ENCODE measurements around the gene FLNB.
"Not testable (repeated sequence)": the region's sequence is repeated elsewhere in the genome, so short reads cannot be mapped to it uniquely, and the experiment has no call there.

The FLNB gene

DNA sequence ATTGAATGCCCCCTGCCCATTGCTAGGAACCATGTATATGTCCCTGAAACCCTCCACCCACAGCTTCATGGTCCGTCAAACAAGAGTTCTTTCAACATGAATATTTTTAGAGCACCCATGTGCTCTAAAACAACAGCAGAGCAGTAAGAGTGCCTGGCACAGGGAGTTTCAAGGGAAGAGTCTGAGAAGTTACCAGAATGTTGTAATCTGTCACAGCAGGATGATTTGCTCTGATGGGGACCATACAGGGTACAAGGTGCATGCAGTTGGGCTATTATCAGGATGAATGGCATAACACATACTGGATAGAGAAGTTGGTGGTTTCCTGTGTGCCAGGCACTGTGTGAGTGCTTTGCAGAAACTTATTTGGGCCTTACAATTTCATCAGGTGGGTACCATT is 27.8 kb upstream of the FLNB start:
- no peak for DNase-seq (ENCODE audit: low read depth)

DNA sequence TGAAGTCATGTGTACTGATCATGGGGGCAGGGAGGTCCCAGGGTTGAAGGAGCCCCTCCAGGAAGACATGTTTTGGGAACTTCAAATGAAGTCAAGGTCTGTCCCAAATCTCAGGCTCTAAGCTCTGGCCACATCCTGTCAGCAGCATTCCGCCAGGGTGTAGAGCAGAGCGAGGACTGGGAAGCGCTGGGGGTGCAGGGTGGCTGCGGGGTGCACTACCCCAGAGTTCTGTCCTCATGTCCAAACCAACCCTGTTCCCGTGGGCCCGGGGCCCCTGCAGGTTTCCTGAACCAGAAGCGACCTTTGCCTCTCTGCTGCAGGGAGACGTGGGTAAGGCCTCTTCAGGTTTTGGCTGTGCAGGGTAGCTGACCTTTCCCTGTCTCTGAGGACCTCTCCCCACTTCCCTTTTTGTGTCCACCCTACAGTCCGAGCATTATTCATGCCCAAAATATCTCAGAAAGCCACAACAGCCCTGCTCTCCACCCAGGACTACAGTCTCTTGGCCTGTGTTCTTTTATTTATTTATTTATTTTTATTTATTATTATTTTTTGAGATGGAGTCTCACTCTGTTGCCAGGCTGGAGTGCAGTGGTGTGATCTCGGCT is 26.6 kb upstream of the FLNB start:
- no peak for DNase-seq (ENCODE audit: low read depth)

DNA sequence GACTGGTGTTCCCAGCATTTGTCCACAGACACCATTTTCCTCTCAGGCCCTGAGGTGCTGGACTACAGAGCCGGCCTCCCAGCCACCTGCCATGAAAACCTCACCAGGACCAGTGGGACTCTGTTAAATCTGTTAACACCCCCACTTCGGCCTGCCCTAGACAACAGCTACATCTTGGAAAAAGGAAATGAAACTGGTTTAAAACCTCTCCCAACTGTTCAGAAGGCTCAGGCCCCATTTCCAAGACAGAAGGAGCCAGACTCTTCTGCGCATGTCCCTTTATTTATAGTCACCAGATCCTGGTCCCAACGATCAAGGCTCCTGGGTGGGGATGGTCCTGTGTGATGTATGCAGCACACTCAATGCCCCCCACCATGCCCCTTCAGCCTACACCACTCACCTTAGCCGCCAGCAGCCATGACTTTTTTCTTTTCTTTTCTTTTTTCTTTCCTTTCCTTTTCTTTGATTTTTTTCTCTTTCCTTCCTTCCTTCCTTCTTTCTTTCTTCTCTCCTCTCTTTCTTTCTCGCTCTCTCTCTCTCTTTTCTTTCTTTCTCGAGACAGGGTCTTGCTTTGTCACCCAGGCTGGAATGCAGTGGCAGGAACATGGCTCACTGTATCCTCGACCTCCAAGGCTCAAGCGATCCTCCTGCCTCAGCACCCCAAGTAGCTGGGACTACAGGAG is 25.5 kb upstream of the FLNB start:
- no peak for DNase-seq (ENCODE audit: low read depth)

DNA sequence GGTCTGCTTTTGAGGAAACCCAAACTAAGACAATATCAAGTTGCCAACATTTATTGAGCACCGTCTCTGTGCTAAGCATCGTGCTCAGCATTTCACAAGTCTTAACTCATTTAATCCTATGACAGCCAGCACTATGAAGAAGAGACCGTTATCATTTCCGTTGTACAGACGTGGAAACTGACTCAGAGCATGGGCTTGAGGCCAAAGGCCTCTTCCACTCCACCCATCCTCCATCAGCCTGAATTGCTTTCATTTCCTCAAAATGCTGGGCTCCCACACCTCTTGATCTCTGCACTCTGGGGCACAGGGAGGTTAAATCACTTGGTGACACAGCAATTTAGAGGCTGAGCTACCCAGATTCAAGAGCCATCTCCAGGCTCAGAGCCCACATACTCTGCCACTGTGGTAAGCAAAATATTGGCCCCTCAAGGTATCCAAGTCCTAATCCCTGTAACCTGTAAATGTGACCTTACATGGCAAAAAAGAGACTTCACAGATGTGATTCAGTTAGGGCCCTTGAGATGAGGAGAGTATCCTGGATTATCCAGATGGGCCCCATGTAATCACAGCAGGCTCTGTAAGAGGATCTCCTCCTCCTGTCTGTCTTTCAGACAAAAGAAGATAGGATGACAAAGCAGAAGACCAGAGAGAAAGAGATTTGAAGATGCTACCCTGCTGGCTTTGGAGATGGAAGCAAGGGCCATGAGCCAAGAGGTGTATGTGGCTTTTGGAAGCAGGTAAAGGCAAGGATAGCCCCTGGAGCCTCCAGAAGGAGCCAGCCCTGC is 24.3 kb upstream of the FLNB start:
- DNase-seq (ENCODE audit: low read depth): no peak

DNA sequence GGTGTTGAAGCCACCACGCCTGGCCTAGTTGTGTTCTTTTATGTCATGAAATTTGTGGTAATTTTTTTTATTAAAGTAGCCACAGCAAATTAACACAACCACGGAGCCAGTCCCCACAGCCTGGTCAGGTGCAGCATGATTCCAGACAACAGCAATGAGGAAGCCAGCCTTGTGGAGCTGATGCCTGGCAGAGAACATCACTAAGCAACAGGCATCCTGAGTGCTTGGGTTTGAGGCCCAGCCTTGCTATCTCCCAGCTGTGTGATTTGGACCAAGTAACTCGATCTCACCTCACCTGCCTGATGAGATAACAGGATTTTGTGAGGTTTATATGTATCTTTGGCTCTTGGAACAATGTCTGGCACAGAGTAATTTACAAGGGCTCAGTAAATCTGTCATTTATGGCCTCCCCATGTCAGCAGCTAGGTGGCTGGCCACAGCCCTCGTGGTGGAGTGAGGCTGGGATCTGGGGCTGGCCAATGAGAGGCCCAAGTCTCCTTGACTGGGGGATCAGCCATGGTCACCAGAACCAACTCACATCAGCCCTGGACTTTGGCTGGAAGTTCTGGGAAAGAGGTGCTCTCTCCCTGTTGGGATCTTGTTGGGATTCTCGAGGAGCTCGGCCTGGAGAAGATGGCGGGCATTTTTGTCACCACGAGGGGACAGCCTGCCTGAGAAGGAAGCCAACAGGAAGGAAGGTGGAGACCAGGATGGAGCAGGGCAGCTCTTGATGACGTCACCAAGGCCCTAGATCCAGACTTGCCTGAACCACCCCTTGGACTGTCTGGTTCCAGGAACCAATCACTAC is 22.8 kb upstream of the FLNB start:
- no peak for DNase-seq (ENCODE audit: low read depth)

DNA sequence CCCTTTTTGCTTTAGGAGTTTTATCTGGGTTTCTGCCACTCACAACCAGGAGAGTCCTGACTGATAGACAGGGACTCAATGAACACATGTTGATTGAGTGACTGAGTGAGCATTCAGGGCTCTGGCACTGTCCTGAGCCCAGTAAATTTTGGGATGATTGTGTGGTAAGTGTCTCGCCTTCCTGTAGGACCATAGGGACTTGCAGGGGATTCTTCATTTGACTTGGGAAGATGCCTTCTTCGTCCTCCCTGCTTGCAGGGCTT is 22.3 kb upstream of the FLNB start:
- no peak for DNase-seq (ENCODE audit: low read depth)

DNA sequence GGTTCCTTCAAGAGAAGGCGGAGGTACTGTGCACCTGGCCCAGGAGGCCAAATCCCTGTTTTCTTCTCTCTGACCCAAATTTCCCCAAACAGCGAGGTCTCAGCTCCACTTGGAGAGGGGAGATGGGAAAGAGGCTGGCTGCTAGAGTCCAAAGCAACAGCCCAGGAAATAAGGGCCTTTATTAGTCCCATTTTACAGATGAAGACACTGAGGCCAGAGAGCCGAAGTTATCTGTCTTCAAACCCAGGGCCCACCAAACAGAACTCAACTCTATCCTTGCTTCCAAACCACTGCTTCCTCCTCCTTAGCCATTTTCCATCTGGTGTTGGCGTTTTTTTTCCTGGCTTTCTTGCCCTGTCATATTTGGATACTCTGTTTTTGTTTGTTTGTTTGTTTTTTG is 22.0 kb upstream of the FLNB start:
- no peak for DNase-seq (ENCODE audit: low read depth)

DNA sequence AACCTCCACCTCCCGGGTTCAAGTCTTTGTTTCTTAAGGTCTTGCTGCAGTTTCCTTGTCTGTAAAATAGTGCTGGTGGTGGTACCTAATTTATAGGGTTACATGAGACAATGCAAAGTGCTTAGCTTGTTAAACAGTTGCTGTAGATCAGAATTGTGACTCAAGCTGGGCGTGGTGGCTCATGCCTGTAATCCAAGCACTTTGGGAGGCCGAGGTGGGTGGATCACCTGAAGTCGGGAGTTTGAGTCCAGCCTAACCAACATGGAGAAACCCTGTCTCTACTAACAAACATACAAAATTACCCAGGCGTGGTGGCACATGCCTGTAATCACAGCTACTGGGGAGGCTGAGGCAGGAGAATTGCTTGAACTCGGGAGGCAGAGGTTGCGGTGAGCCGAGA is 19.0 kb upstream of the FLNB start:
- not testable (repeated sequence) for DNase-seq (ENCODE audit: low read depth)

DNA sequence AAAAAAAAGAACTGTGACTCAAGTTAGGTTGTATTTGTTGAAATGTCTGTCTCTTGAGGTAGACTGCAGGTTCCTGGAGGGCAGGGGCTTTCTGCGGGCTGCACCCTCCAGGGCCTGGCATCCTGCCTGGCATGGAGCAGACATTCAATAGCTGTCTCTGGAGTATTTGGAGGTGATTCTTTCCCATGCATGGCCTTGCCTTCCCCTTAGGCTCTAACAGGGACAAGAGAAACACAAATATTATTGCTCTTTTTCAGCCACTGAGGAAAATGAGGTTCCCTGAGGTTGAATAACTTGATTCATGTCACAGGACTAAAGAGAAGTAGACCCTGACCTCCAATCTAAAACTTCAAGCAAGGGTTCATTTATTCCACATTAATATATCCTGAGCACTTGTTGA is 18.6 kb upstream of the FLNB start:
- DNase-seq (ENCODE audit: low read depth): no peak

DNA sequence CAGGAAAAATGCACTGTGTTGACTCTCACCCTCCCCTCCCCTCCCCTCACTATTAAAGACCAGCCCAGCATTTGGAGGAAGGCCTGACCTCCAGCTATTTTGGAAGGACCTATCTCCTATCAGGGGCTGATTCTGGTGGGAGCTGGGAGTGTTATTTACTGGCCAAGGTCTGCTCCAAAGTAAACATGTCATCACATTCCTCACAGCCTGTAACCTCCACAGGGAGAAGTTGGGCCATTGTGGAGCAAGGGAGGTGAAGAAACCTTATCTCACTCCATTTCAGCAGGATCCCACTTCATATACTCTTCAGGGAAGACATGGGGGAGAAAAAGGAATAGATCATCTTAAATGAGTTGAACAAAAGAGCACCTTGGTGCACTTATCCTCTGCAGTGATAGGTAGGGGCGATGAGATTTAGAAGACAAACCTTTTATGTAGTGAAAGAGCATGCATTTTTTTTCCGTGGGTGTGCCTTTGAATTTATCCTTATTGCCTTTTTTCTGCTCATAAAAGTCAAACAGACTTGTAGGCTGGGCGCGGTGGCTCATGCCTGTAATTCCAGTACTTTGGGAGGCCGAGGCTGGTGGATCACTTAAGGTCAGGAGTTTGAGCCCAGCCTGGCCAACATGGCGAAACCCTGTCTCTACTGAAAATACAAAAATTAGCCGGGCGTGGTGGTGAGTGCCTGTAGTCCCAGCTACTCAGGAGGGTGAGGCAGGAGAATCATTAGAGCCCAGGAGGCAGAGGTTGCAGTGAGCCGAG is 15.6 kb upstream of the FLNB start:
- no peak for DNase-seq (ENCODE audit: low read depth)

DNA sequence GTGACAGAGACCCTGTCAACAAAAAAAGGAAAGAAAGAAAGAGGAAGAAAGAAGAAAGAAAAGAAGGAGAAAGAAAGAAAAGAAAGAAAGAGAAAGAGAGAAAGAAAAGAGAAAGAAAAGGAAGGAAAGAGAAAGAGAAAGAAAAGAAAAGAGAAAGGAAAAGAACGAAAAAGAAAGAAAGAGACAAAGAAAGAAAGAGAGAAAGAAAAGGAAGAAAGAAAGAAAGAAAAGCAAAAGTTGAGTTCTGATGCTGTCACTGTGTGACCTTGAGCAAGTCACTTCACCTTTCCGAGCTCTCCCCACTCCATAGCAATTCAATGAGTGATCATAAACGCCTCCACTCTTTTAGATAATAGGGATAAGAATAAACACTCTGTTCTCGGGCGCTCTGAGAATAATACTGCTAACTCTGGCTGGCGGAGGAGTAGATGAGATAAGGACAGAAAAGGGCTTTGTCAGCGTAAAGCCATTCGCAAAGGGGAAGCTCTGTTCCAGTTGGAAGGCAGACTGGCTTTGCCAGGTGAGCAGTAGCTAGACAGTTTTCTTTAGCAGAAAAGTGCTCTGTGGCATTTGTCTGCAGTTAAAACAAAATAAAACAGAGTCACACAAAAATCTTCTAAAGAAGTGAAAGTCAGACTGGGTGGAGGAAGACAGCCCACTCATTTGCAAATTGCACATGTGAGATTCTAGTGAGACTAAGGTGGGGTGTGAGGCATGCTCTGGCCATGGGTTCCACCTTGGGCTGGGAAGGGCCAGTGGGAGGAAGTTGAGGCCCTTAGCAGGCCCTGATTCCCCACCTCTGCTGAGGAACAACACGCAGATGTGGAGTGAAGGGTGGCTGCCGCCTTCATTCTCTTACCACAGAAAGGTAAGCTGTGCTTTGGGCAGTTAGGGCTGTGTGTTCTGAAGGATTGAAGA is 9.6 kb upstream of the FLNB start:
- DNase-seq (ENCODE audit: low read depth): no peak

DNA sequence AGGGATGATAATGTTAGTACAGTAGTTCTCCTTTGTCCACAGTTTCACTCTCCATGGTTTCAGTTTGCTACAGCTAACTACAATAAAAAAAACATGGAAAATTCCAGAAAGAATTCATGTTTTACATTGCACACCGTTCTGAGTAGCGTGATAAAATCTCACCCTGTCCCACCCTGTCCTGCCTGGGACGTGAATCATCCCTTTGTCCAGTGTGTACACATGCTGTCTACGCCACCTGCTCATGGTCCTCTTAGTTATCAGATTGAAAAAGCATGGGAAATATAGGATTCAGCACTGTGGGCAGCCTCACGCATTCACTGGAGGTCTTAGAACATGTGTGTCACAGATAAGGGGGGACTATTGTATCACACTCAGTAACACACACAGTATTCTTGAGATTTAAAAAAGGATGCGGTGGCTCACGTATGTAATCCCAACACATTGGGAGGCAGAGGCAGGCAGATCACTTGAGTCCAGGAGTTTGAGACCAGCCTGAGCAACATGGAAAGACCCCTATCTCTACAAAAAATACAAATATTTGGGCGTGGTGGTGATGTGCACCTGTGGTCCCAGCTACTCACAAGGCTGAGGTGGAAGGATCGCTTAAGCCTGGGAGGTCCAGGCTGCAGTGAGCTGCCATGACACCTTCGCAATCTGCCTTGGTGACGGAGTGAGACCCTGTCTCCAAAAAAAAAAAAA is 8.7 kb upstream of the FLNB start:
- DNase-seq (ENCODE audit: low read depth): no peak

DNA sequence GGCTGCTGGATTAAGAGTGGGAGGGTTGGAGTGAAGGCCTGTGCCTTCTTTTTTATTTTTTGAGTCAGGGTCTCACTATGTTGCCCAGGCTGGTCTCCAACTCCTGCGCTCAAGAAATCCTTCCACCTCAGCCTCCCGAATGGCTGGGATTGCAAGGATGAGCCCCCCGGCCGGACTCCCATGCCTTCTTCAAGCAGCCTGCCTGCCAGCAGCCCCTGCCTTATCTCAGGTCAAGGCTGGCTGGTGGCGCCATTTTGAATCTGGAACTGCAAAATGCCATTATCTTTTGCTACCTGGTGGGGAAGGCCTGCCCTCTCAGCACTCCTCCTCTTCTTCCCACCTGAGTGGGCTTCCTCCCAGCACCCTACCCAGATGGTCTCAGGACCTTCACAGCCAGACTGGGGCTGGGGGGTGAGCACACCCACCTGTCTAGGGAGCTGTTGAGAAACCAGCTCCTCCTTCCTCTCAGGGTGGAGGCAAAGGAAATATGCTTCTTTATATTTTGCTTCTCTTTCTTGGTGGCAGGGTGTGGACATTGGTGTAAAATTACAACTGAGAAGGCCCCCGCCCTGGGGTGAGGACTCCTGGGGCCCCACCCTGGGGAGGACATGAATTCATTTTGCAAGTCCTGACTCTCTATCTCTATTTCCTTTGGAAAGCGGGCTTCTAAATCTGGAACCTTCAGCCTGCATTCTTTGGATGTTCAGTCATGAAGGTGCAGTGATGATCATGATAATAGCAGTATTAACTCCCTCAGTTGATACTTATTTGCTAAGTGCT is 7.7 kb upstream of the FLNB start:
- no peak for DNase-seq (ENCODE audit: low read depth)

DNA sequence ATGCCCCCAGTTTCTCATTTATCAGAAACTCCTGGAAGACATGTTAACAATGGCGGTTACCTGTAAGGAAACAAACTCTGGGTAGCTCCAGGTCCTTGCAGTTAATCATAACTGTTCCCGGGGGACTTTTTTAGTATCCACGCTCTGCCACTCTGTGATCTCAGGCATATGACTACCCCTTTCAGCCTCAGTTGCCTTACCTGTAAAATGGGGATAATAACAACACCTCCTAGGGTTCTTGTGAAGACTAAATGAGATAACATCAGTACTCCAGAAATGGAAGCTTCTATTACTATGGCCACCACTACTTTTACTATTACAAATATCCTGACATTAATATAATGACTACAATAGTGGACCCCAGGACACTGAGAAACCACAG is 7.1 kb upstream of the FLNB start:
- DNase-seq (ENCODE audit: low read depth): no peak

DNA sequence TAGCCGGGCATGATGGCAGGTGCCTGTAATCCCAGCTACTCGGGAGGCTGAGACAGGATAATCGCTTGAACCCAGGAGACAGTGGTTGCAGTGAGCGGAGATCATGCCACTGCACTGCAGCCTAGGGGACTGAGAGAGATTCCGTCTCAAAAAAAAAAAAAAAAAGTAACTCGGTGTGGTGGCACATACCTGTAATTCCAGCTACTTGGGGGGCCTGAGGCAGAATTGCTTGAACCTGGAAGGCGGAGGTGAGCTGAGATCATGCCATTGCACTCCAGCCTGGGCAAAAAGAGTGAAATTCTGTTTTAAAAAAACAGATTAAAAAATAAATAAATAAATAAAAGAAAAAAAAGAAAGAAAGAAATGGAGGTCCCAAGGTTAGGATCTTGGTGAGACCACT is 6.2 kb upstream of the FLNB start:
- DNase-seq (ENCODE audit: low read depth): no peak

DNA sequence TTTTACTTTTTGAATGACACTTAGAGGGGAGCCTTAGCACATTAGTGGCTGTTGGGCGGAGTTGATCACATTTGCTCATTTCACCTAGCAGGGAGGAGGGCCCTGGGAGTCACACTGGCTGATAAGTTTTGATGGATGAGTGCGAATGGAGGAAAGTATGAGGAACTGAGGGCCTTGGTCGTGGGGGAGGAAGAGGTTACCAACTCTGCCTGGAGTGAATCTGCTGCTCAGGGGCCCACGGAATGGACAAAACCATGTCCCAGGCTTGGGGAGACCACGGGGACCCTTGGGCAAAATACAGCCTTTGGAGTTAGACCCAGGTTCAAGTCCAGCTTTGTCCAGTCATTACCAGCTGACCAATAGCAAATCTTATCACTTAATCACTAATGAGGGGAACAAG is 5.1 kb upstream of the FLNB start:
- no peak for DNase-seq (ENCODE audit: low read depth)

DNA sequence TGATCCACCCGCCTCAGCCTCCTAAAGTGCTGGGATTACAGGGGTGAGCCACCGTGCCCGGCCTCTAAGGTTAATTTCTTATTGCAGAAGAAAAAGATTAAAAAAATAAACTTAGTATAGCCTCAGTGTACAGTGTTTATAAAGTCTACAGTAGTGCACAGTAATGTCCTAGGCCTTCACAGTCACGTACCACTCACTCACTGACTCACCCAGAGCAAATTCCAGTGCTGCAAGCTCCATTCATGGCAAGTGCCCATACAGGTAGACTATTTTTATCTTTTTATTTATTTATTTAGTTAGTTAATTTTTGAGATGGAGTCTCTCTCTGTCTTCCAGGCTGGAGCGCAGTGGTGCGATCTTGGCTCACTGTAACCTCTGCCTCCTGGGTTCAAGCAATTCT is 3.2 kb upstream of the FLNB start:
- no peak for DNase-seq (ENCODE audit: low read depth)

DNA sequence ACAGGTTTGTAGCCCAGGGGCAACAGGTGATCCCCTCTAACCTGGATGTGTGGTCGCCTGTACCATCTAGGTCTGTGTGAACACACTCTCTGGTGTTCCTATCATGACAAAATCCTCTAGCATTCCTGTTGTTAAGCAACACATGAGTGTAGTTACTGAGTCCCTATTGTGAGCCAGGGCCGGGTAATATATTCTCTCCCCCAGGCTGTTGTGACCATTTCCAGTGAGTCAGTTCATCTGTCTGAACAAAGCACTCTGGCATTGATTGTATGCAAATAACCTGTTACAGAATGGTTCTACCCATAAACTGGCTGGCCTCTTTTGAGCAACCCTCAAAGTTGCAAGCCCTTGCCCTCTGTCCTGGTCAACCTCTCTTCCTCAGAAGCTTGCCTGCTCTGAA is 2.6 kb upstream of the FLNB start:
- no peak for DNase-seq (ENCODE audit: low read depth)

DNA sequence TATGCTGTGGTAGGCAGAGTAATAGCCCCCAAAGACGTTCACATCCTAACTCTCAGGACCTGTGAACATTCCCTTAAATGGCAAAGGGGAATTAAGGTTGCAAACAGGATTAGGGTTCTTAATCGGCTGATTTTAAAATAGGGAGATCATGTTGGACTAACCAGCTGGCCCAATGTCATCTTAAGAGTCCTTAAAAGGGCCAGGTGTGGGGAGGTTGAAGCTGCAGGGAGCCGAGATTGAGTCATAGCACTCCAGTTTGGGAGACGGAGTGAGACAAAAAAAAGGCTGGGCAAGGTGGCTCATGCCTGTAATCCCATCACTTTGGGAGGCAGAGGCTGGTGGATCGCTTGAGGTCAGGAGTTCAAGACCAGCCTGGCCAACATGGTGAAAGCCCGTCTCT is 1.6 kb upstream of the FLNB start:
- no peak for DNase-seq (ENCODE audit: low read depth)
